Measurements from ENCODE around the gene TANGO6.
"Not testable (repeated sequence)": the region's sequence is repeated elsewhere in the genome, so short reads cannot be mapped to it uniquely, and the experiment has no call there.

The TANGO6 gene

DNA sequence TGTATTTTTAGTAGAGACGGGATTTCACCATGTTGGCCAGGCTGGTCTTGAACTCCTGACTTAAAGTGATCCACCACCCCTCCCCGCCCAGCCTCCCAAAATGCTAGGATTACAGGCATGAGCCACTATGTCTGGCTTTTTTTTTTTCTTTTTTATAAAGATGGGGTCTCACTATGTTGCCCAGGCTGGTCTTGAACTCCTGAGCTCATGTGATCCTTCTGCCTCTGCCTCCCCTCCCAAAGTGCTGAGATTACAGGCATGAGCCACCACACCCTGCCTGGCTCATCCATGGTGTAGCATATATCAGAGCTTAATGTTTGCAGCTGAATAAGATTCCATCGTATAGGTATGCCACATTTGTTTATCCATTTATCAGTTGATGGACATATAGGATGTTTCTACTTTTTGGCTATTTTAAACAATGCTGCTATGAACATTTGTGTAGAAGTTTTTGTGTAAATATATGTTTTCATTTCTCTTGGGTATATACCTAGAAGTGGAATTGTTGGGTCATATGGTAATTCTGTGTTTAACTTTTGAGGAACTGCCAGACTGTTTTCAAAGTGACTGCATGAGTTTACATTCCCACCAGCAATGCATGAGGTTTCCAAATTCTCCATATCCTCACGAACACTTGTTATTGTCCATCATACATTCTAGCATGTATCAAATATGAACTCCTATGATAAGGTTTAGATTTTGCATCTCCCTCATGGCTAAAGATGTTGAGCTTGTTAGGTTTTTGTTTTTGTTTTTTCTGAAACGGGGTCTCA is 206.5 kb downstream of the TANGO6 start:
- no peak for DNase-seq (ENCODE audit: low read depth in 2 of 3, low spot score in 1 of 3)

DNA sequence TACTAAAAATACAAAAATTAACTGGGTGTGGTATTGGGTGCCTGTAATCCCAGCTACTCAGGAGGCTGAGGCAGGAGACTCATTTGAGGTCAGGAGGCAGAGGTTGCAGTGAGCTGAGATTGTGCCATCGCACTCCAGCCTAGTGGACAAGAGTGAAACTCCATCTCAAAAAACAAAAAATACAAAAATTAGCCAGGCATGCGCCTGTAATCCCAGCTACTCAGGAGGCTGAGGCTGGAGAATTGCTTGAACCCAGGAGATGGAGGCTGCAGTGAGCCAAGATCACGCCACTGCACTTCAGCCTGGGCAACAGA is 208.1 kb downstream of the TANGO6 start:
- DNase-seq (ENCODE audit: low read depth in 2 of 3, low spot score in 1 of 3): not testable (repeated sequence)

DNA sequence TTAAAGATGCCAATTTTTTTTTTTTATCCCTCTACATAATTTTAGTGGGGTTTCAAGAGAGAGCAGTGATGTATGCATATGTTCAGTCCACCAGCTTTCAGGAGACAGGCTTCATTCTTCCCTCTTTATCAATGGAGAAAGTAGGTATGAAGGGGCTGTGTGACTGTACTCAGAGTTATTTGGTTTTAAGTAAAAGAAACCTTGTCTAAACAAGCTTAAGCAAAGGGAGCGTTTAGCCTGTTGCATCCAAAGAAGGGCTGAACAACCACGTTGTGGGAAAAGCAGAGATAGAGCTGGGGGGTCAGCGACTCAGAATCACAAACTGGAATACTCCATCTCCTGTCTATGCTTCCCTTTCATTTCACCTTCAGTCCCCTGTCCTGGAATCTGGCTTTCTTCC is 211.7 kb downstream of the TANGO6 start:
- no peak for DNase-seq (ENCODE audit: low read depth in 2 of 3, low spot score in 1 of 3)

DNA sequence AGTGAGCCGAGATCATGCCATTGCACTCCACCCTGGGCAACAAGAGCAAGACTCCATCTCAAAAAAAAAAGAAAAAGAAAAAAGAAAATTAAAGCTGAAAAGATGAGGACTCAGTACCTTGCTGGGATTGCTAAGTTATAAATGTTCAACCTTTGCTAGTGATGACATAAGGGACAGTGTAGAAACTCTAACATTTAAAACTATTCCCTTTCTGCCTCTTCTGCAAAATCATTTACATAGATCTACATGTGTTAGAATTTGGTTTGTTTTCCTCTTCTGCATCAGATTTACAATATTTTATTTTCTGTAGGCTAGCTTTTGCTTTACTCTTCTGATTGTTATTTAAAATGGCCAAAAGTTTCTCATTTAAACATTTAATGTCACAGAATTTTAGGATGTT is 212.6 kb downstream of the TANGO6 start:
- DNase-seq (ENCODE audit: low read depth in 2 of 3, low spot score in 1 of 3): no peak

GRCh38 chr16:69056421-69056820 is 213.1 kb downstream of the TANGO6 start:
- DNase-seq (ENCODE audit: low read depth in 2 of 3, low spot score in 1 of 3): no peak

GRCh38 chr16:69057400-69058378 is 214.4 kb downstream of the TANGO6 start:
- no peak for DNase-seq (ENCODE audit: low read depth in 2 of 3, low spot score in 1 of 3)

- not testable (repeated sequence) for DNase-seq (ENCODE audit: low read depth in 2 of 3, low spot score in 1 of 3)
Observed at GRCh38 chr16:69063491-69063890, 220.2 kb downstream of the TANGO6 start.

DNA sequence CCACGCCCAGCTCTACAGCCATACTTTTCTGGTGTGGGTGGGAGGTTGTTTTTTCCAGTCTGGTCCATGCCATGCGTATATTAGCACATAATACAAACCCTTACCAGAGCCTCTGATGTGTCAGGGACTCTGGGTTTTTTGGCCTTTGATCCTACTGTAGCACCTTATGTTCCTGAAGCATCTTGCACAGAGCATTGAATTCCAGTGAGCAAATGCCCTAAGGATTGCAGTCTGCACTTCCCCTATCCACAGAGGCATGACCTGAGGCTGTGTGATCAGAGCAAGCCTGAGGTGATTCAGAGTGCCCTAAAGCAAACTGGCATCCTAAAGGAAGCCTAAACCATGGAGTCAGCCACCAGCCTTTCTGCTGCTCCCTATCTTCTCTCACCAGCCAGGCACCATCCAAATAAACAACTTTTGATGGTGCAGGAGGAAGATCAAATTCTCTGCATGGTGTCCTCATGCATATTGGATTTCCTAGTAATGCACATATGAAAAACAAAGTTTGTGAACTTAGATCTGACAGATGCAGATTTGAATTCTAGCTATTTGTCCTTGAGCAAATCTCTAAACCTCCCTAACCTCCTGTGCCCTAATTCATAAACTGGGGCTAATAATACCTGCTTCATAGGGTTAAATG is 220.9 kb downstream of the TANGO6 start:
- DNase-seq (ENCODE audit: low read depth in 2 of 3, low spot score in 1 of 3): no peak

DNA sequence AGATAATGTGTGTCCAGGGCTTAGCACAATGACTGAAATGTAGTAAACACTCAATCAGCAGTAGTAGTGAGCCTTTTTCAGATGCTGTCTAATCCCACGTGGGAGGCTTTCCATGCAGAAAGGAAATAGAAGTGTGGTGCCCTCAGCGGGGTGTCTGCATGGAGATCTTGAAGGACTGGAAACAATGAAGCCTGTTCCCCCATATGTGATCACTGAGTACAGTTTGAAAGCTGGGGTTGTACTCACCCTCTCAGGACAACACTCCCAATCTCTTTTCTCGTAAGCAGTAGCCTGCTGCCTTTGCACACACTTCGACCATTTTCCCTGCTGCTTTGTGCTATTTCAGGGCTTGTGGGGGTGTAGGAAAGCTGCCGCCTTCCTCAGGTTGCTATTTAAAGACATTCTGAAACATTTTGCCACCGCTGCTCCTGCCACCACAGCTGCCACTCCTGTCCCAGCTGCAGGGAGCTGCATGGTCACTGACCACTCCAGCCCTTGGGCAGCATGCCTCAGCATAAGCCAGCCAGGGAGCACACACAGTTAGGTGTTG is 221.5 kb downstream of the TANGO6 start:
- DNase-seq (ENCODE audit: low read depth in 2 of 3, low spot score in 1 of 3): no peak

DNA sequence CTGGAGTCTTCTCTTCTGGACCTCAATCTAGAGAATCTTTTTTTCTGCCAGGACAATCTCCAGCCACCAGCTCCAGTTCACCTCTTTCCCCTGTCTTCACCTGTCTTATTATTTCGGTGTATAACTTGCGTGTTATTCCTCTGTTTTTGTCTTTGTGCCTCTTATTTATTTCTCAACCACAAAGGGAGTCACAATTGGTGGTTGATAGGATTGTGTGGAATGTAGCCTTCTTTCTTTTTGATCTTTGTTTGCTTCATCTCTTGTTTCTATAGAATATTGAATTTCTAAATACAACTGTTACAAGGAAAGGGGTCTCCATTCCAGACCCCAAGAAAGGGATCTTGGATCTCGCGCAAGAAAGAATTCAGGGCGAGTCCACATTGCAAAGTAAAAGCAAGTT is 226.2 kb downstream of the TANGO6 start:
- DNase-seq (ENCODE audit: low read depth in 2 of 3, low spot score in 1 of 3): no peak

DNA sequence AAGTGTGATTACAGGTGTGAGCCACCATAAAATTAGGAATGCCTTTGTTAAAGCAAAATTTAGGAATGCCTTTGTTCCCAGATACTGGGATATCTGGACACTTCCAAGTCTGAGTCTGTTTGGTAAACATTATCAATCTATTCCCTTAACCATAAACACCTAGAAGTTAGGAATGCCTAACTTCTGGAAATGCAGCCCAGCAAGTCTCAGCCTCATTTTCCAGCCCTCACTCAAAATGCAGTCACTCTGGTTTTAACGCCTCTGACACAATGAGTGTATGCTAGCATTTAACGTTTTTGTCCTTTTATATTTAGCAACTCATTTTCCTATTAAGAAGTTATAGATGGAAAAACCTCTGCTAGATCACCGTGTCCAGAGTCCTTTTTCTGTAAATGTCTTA is 227.7 kb downstream of the TANGO6 start:
- no peak for DNase-seq (ENCODE audit: low read depth in 2 of 3, low spot score in 1 of 3)

DNA sequence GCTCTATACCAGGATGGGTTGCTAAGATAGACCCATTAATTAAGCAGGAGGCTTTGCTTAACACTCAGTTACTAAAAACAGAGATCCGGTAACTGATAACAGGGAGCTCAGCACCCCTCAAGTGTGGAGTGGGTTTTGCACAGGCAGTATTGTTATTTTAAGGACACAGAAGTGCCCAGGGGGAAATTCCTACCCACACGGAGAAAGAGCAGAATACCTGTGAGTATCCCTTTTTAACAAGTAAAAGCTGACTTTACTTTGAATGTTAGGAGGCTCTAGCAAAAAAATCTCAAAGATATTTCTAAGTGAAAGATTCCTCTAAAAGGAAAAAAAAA is 229.3 kb downstream of the TANGO6 start:
- no peak for DNase-seq (ENCODE audit: low read depth in 2 of 3, low spot score in 1 of 3)

GRCh38 chr16:69073181-69073702 is 229.9 kb downstream of the TANGO6 start:
- DNase-seq (ENCODE audit: low read depth in 2 of 3, low spot score in 1 of 3): no peak

- no peak for DNase-seq (ENCODE audit: low read depth in 2 of 3, low spot score in 1 of 3)
Observed at GRCh38 chr16:69077251-69077650, 233.9 kb downstream of the TANGO6 start.

- DNase-seq (ENCODE audit: low read depth in 2 of 3, low spot score in 1 of 3): no peak
Observed at GRCh38 chr16:69078073-69078472, 234.7 kb downstream of the TANGO6 start.

DNA sequence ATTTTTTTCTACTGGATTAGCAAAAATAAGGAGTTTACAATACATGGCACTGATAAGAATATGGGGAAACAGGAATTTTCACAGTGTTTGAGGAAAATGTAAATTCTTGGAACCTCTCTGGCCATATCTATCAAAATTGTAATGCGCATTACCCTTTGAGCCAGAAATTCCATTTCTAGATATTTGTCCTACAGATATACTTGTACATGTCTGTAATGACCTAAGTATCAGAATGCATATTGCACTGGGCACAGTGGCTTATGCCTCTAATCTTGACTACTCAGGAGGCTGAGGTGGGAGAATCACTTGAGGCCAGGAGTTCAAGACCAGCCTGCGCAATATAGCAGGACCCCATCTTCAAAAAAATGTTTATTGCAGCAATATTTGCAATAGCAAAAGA is 236.4 kb downstream of the TANGO6 start:
- no peak for DNase-seq (ENCODE audit: low read depth in 2 of 3, low spot score in 1 of 3)

DNA sequence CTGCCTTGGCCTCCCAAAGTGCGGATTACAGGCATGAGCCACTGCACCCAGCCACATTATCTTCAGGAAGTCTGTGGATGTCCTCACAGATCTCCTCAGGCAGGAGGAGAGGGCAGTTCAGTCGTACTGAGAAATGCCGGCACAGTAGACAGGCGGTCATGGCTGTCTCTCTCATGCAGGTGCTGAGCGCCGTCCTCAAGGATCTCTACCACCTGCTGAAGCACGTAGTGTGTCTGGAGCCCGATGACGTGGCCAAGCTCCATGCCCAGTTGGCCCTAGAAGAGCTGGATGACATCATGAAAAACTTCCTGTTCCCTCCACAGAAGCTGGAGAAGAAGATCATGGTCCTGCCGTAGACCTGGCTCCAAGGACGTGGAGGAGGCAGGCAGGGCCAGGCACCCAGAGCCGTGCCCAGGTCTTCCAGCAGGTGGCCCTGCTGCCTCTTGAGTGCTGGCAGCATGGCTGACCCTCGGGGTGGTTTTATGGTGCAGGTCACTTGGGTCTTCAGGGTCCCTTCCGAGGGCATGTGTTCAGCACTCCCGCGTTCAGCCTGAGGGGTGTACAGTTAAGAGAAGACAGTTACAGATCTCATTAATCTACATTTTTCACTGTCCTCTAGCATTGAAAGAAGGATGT is 240.1 kb downstream of the TANGO6 start:
- no peak for DNase-seq (ENCODE audit: low read depth in 2 of 3, low spot score in 1 of 3)

GRCh38 chr16:69084289-69084688 is 241.0 kb downstream of the TANGO6 start:
- no peak for DNase-seq (ENCODE audit: low read depth in 2 of 3, low spot score in 1 of 3)

- DNase-seq (ENCODE audit: low read depth in 2 of 3, low spot score in 1 of 3): no peak
Observed at GRCh38 chr16:69085032-69085695, 241.8 kb downstream of the TANGO6 start.

GRCh38 chr16:69087161-69087581 is 243.8 kb downstream of the TANGO6 start:
- DNase-seq (ENCODE audit: low read depth in 2 of 3, low spot score in 1 of 3): no peak
